Panc1 (cell line): Measurements from ENCODE around the gene TMEM200B. TPM values are rescaled to one million over a fixed set of nuclear protein-coding genes. Genes with fewer than 3 reads are reported as not detected.

ENCODE experiments used
- ATAC-seq: fragments of 200-7000 bp; cut with Tn5 transposase; 2 replicates; pipeline ENCODE4 v1.9.1; 2020; ENCODE audit warnings: mild to moderate bottlenecking, moderate library complexity
- BruUV-seq: library from RNA; stranded (reverse); fragments of 400-500 nt; replicated peaks from 2 replicates; lab custom pipeline; 2021; lab: Mats Ljungman, UMichigan
- CTCF ChIA-PET: fragments of 300-600 bp; sonication (Branson Sonifier 250); formaldehyde crosslinking; loops from one replicate; lab custom pipeline; 2022; ENCODE audit warnings: antibody characterized with exemption; lab: Charles Lee
- POLR2A ChIA-PET: fragments of 300-600 bp; sonication (Branson Sonifier 250); formaldehyde crosslinking; loops from one replicate; lab custom pipeline; 2022; ENCODE audit warnings: antibody characterized with exemption; lab: Charles Lee
- DNase-seq: peaks from one replicate; pipeline ENCODE4 v3.0.0-alpha.2; 2010; ENCODE audit warnings: low read depth, low spot score
- H3K27ac ChIP-seq: 2 replicates; pipeline ENCODE4 v1.5.1; 2011; ENCODE audit warnings: mild to moderate bottlenecking, low read length, inconsistent platforms
- H3K27me3 ChIP-seq: fragments of 200-500 bp; sonication (Bioruptor generic); 2 replicates; pipeline ENCODE4 v1.6.0; 2014; ENCODE audit warnings: low read length, inconsistent platforms; ENCODE audit not compliant: control insufficient read depth, insufficient read depth
- H3K36me3 ChIP-seq: fragments of 200-500 bp; sonication (Bioruptor generic); 2 replicates; pipeline ENCODE4 v1.5.1; 2014; ENCODE audit warnings: inconsistent platforms, mild to moderate bottlenecking, low read length, moderate library complexity; ENCODE audit not compliant: control insufficient read depth, insufficient read depth
- H3K4me1 ChIP-seq: 2 replicates; pipeline ENCODE4 v1.5.1; 2011; ENCODE audit warnings: inconsistent platforms, mild to moderate bottlenecking, low read length, moderate library complexity; ENCODE audit not compliant: control insufficient read depth, insufficient read depth
- H3K4me3 ChIP-seq, 2 experiments: 2 replicates each; pipeline ENCODE4 v1.5.1; 2011 to 2012; ENCODE audit warnings: low read depth in 2 of 2, low read length in 2 of 2, mild to moderate bottlenecking in 2 of 2, inconsistent platforms in 1 of 2, moderate library complexity in 1 of 2
- H3K9me3 ChIP-seq: fragments of 200-500 bp; sonication (Bioruptor generic); 2 replicates; pipeline ENCODE4 v1.5.1; 2014; ENCODE audit warnings: low read depth, mild to moderate bottlenecking, inconsistent platforms, low read length, moderate library complexity; ENCODE audit not compliant: control insufficient read depth, insufficient read depth
- SIN3A ChIP-seq: IDR thresholded peaks from 2 replicates; pipeline ENCODE4 v1.6.1; 2012; ENCODE audit warnings: low read depth, mild to moderate bottlenecking, low read length, moderate library complexity, borderline replicate concordance; ENCODE audit not compliant: insufficient read depth
- in situ Hi-C: cut with HindIII; loops from 2 replicates; pipeline ENCODE4 v1.10.0; 2016; ENCODE audit warnings: low sequenced_read_pairs, low pct_unique_long_range_greater_than_20kb
- intact Hi-C: fragments of 100-400 bp; cut with micrococcal nuclease; formaldehyde crosslinking; loops from one replicate; pipeline ENCODE4 v1.10.0; 2022; ENCODE audit not compliant: unreplicated experiment
- total RNA-seq: library from RNA; stranded (reverse); gene quantifications from one replicate; pipeline ENCODE4 v1.2.1, GENCODE V29; 2021; ENCODE audit not compliant: unreplicated experiment

Gene TMEM200B
- total RNA-seq, 1 experiment from 2014 or later: 2.1 TPM

DNA sequence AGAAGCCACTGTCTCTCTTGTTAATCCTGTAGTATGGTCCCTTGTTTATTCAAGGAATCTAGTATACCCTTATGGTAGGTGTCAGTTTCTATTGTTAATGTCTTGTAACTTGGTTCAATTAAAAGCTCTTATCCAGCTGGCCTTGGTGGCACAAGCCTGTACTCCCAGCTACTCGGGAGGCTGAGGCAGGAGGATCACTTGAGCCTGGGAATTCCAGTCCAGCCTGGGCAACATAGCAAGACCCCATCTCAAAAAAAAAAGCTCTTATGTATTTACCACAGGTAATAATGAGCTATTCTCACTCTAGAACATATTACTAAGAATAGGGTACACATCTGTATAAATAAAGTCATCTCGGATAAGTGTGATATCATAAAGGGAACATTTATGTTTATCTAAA, 46.5 kb downstream of the TMEM200B start:
- no peak for TF ChIP-seq SIN3A
- BruUV-seq: no TSS peak

More for the DNA sequence above, 46.5 kb downstream of the TMEM200B start:
- Histone ChIP-seq H3K27me3 (no peaks in the 10 kb centered on the region), H3K4me1 (no peaks in the 10 kb centered on the region), H3K4me3 (no peak overlapping the region), H3K36me3 (no peaks in the 10 kb centered on the region), H3K9me3 (no peaks in the 10 kb centered on the region), H3K27ac (no peak overlapping the region)
- CTCF ChIA-PET: no interaction called here
- intact Hi-C loops: no loop called here
- in situ Hi-C loops: no loop called here
- POLR2A ChIA-PET: no interaction called here
- DNase-seq: no peak
- no peak for ATAC-seq

Other genes starting within 250 kb of the TMEM200B start
- gene EPB41, start 209.3 kb downstream of the TMEM200B start, total RNA-seq: 20.2 TPM
- 77.5 TPM for gene SRSF4, start 58.0 kb upstream of the TMEM200B start, total RNA-seq
- 25.7 TPM for gene MECR, start 107.0 kb upstream of the TMEM200B start, total RNA-seq
- gene PTPRU, start 112.6 kb upstream of the TMEM200B start, total RNA-seq: 0.72 TPM